ENCODE data around the gene TMEM242. TPM values are rescaled to one million over a fixed set of nuclear protein-coding genes. Genes with fewer than 3 reads are reported as not detected.
A peak's percentile ranks its signal among the peaks of the same experiment; 100 is the strongest.

TMEM242 gene
- total and polyA plus RNA-seq, 2 of the 13 experiments (the other 11 are each of a cell fraction or from before 2014, with no cell fraction given) = 5.6 to 11.1 TPM

DNA sequence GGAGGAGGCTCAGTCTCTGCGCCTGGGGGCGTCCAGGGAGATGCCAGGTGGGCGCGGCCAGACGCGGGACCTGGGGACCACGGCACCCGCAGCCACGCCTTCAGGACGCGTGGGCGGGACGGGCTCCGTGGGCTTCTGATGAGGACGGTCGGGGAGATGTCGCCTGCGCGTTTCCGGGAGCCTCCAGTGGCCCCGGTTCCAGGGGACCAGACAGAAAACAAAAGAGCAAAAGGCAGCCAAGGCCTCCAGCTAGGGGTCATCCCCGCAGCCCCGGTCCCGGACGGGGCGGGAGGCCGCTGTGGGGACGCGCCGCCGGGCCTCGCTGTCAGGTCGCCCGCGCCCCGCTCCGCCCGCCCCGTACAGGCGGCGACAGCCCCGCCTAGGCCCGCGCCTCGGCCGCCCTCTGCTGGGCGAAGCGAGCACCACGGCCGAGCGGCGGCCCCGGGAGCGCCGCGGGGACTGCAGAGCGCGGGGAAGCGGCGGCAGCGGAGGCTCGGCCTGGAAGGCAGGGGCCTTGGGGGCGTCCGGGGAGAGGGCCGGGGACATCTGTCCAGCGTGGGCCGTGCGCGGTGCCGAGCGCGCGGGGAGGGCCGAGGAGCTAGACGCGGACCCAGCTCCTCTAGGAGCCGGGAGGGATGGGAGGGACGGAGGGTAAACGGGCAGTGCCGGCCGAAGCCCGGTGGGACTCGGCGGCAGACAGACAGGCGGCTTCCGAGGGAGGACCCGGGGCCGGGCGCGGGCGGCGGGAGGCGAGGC is 48.7 kb downstream of the TMEM242 start (continued):
- TF ChIP-seq, protein P1, sequence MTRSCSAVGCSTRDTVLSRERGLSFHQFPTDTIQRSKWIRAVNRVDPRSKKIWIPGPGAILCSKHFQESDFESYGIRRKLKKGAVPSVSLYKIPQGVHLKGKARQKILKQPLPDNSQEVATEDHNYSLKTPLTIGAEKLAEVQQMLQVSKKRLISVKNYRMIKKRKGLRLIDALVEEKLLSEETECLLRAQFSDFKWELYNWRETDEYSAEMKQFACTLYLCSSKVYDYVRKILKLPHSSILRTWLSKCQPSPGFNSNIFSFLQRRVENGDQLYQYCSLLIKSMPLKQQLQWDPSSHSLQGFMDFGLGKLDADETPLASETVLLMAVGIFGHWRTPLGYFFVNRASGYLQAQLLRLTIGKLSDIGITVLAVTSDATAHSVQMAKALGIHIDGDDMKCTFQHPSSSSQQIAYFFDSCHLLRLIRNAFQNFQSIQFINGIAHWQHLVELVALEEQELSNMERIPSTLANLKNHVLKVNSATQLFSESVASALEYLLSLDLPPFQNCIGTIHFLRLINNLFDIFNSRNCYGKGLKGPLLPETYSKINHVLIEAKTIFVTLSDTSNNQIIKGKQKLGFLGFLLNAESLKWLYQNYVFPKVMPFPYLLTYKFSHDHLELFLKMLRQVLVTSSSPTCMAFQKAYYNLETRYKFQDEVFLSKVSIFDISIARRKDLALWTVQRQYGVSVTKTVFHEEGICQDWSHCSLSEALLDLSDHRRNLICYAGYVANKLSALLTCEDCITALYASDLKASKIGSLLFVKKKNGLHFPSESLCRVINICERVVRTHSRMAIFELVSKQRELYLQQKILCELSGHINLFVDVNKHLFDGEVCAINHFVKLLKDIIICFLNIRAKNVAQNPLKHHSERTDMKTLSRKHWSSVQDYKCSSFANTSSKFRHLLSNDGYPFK (CRISPR knock-in tag; IDR thresholded peaks at IDR 0.05; ENCODE audit: borderline replicate concordance) = no peak
- no peak for TF ChIP-seq KMT2A (CRISPR knock-in tag; IDR thresholded peaks at IDR 0.05)
- no peak for TF ChIP-seq KAT2B (IDR thresholded peaks at IDR 0.05; ENCODE audit: borderline replicate concordance, low read depth, low read length)
- TF ChIP-seq CBX2 (IDR thresholded peaks at IDR 0.05; ENCODE audit: low read depth, low read length) = no peak
- no peak; the same call in 1 of the 2 replicates for TF ChIP-seq CBX2 (CRISPR knock-in tag; IDR thresholded peaks at IDR 0.05; ENCODE audit: low read depth)
- TF ChIP-seq SETDB1 (CRISPR knock-in tag; IDR thresholded peaks at IDR 0.05; ENCODE audit: borderline replicate concordance) = no peak
- TF ChIP-seq, protein P2, sequence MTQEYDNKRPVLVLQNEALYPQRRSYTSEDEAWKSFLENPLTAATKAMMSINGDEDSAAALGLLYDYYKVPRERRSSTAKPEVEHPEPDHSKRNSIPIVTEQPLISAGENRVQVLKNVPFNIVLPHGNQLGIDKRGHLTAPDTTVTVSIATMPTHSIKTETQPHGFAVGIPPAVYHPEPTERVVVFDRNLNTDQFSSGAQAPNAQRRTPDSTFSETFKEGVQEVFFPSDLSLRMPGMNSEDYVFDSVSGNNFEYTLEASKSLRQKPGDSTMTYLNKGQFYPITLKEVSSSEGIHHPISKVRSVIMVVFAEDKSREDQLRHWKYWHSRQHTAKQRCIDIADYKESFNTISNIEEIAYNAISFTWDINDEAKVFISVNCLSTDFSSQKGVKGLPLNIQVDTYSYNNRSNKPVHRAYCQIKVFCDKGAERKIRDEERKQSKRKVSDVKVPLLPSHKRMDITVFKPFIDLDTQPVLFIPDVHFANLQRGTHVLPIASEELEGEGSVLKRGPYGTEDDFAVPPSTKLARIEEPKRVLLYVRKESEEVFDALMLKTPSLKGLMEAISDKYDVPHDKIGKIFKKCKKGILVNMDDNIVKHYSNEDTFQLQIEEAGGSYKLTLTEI (CRISPR knock-in tag; conservative IDR thresholded peaks at IDR 0.05) = no peak
- TF ChIP-seq ZNF761 (CRISPR knock-in tag; conservative IDR thresholded peaks at IDR 0.05) = 0 out of 2 replicates have a peak, but pooled peaks have one; percentile 60
- no peak for TF ChIP-seq KLF16 (CRISPR knock-in tag; IDR thresholded peaks at IDR 0.05)
- TF ChIP-seq FOXK1 (CRISPR knock-in tag; IDR thresholded peaks at IDR 0.05; ENCODE audit: borderline replicate concordance, low read depth) = no peak
- TF ChIP-seq, protein P3, sequence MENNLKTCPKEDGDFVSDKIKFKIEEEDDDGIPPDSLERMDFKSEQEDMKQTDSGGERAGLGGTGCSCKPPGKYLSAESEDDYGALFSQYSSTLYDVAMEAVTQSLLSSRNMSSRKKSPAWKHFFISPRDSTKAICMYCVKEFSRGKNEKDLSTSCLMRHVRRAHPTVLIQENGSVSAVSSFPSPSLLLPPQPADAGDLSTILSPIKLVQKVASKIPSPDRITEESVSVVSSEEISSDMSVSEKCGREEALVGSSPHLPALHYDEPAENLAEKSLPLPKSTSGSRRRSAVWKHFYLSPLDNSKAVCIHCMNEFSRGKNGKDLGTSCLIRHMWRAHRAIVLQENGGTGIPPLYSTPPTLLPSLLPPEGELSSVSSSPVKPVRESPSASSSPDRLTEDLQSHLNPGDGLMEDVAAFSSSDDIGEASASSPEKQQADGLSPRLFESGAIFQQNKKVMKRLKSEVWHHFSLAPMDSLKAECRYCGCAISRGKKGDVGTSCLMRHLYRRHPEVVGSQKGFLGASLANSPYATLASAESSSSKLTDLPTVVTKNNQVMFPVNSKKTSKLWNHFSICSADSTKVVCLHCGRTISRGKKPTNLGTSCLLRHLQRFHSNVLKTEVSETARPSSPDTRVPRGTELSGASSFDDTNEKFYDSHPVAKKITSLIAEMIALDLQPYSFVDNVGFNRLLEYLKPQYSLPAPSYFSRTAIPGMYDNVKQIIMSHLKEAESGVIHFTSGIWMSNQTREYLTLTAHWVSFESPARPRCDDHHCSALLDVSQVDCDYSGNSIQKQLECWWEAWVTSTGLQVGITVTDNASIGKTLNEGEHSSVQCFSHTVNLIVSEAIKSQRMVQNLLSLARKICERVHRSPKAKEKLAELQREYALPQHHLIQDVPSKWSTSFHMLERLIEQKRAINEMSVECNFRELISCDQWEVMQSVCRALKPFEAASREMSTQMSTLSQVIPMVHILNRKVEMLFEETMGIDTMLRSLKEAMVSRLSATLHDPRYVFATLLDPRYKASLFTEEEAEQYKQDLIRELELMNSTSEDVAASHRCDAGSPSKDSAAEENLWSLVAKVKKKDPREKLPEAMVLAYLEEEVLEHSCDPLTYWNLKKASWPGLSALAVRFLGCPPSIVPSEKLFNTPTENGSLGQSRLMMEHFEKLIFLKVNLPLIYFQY (CRISPR knock-in tag; IDR thresholded peaks at IDR 0.05; ENCODE audit: borderline replicate concordance) = no peak
- TF ChIP-seq, protein P4, sequence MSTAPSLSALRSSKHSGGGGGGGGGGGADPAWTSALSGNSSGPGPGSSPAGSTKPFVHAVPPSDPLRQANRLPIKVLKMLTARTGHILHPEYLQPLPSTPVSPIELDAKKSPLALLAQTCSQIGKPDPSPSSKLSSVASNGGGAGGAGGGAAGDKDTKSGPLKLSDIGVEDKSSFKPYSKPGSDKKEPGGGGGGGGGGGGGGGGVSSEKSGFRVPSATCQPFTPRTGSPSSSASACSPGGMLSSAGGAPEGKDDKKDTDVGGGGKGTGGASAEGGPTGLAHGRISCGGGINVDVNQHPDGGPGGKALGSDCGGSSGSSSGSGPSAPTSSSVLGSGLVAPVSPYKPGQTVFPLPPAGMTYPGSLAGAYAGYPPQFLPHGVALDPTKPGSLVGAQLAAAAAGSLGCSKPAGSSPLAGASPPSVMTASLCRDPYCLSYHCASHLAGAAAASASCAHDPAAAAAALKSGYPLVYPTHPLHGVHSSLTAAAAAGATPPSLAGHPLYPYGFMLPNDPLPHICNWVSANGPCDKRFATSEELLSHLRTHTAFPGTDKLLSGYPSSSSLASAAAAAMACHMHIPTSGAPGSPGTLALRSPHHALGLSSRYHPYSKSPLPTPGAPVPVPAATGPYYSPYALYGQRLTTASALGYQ (CRISPR knock-in tag; IDR thresholded peaks at IDR 0.05) = no peak
- TF ChIP-seq, protein P5, sequence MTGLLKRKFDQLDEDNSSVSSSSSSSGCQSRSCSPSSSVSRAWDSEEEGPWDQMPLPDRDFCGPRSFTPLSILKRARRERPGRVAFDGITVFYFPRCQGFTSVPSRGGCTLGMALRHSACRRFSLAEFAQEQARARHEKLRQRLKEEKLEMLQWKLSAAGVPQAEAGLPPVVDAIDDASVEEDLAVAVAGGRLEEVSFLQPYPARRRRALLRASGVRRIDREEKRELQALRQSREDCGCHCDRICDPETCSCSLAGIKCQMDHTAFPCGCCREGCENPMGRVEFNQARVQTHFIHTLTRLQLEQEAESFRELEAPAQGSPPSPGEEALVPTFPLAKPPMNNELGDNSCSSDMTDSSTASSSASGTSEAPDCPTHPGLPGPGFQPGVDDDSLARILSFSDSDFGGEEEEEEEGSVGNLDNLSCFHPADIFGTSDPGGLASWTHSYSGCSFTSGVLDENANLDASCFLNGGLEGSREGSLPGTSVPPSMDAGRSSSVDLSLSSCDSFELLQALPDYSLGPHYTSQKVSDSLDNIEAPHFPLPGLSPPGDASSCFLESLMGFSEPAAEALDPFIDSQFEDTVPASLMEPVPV (CRISPR knock-in tag; IDR thresholded peaks at IDR 0.05) = no peak
